Measurements from ENCODE around the gene RAB10. TPM values are rescaled to one million over a fixed set of nuclear protein-coding genes. Genes with fewer than 3 reads are reported as not detected.
"Not testable (repeated sequence)": the region's sequence is repeated elsewhere in the genome, so short reads cannot be mapped to it uniquely, and the experiment has no call there.

RAB10 gene
- total and polyA plus RNA-seq, 5 experiments from 2014 or later = 62.6 to 80.5 (median 66.6) TPM

- ATAC-seq (no peak), DNase-seq (no peak)
- Mint-ChIP-seq H3K36me3 (no peaks in the 10 kb centered on the region), H3K4me3 (no peak overlapping the region), H3K4me1 (peaks cover 0 to 6% (median 2%) of the 10 kb centered on the region in 4 donors), H3K27me3 (no peaks in the 10 kb centered on the region), H3K27ac (peak overlapping the region in 1 of 10 donors; percentile 39), H3K9me3 (no peaks in the 10 kb centered on the region)
- POLR2A ChIA-PET = interaction anchor here (1.0 to 1.9 kb wide), 2 partner anchors 16 to 281 kb away, joined by 4 to 5 read pairs; partner anchors contain the start of gene RAB10
Observed at GRCh38 chr2:26018184-26019055, 15.5 kb upstream of the RAB10 start.

GRCh38 chr2:26020231-26020640 is 13.6 kb upstream of the RAB10 start:
- Mint-ChIP-seq H3K36me3 (no peaks in the 10 kb centered on the region), H3K9me3 (no peaks in the 10 kb centered on the region), H3K4me1 (peaks cover 0 to 6% (median 2%) of the 10 kb centered on the region in 4 donors), H3K4me3 (no peak overlapping the region), H3K27me3 (peaks cover 0 to under 1% (median 0%) of the 10 kb centered on the region in 5 donors), H3K27ac (no peak overlapping the region)
- POLR2A ChIA-PET = no interaction called here
- no peak for ATAC-seq
- no peak for DNase-seq

- no peaks in the 10 kb centered on the region for H3K4me1 Mint-ChIP-seq
- ATAC-seq (no peak), DNase-seq (no peak)
- POLR2A ChIA-PET = interaction anchor here (0.5 to 2.1 kb wide), 2 partner anchors 10 to 90 kb away, joined by 4 to 5 read pairs; partner anchors contain the start of gene RAB10
- no peaks in the 10 kb centered on the region for H3K9me3 Mint-ChIP-seq
- H3K27me3 Mint-ChIP-seq = peaks cover 0 to 2% (median 0%) of the 10 kb centered on the region in 5 donors
- no peaks in the 10 kb centered on the region for H3K36me3 Mint-ChIP-seq
- no peak overlapping the region for H3K4me3 Mint-ChIP-seq
- H3K27ac Mint-ChIP-seq = no peak overlapping the region
Observed at GRCh38 chr2:26024260-26024659, 9.6 kb upstream of the RAB10 start.

GRCh38 chr2:26025509-26025908 is 8.4 kb upstream of the RAB10 start:
- no peak for DNase-seq
- H3K36me3 Mint-ChIP-seq = no peaks in the 10 kb centered on the region
- no peak overlapping the region for H3K27ac Mint-ChIP-seq
- POLR2A ChIA-PET = interaction anchor here (2.1 kb wide), 1 partner anchor 9 kb away, joined by 5 read pairs; the partner anchor contains the start of gene RAB10
- H3K4me1 Mint-ChIP-seq = no peaks in the 10 kb centered on the region
- H3K4me3 Mint-ChIP-seq = no peak overlapping the region
- H3K9me3 Mint-ChIP-seq = no peaks in the 10 kb centered on the region
- no peak for ATAC-seq
- peaks cover 0 to 2% (median 0%) of the 10 kb centered on the region in 5 donors for H3K27me3 Mint-ChIP-seq

- H3K27me3 Mint-ChIP-seq, H3K4me1 Mint-ChIP-seq, H3K4me3 Mint-ChIP-seq, DNase-seq, H3K27ac Mint-ChIP-seq, H3K36me3 Mint-ChIP-seq, H3K9me3 Mint-ChIP-seq, ATAC-seq, POLR2A ChIA-PET: not testable (repeated sequence)
Observed at GRCh38 chr2:26028083-26028482, 5.8 kb upstream of the RAB10 start.

- Mint-ChIP-seq H3K4me3 (peak overlapping the region; percentile 90 to 98 (median 95)), H3K27ac (peak overlapping the region; percentile 89 to 97 (median 94)), H3K4me1 (peaks cover 12 to 36% (median 34%) of the 10 kb centered on the region in 4 donors)
- not testable (repeated sequence) for DNase-seq, ATAC-seq, H3K9me3 Mint-ChIP-seq, H3K27me3 Mint-ChIP-seq, H3K36me3 Mint-ChIP-seq
- POLR2A ChIA-PET = interaction anchor here (0.6 to 2.0 kb wide), 10 partner anchors 19 to 1051 kb away, joined by 3 to 12 read pairs (median 4); partner anchors contain the start of genes ASXL2 and SELENOI
Observed at GRCh38 chr2:26032586-26033269, 1.2 kb upstream of the RAB10 start.

GRCh38 chr2:26033270-26033817 is 540 bp upstream of the RAB10 start:
- ATAC-seq (peak; percentile 12 to 38), DNase-seq (peak in 1 of 10 donors; percentile 11)
- Mint-ChIP-seq H3K36me3 (peaks cover 0 to 13% (median 0%) of the 10 kb centered on the region in 3 donors), H3K4me1 (peaks cover 12 to 42% (median 39%) of the 10 kb centered on the region in 4 donors), H3K9me3 (no peaks in the 10 kb centered on the region), H3K27me3 (no peaks in the 10 kb centered on the region), H3K27ac (peak overlapping the region; percentile 89 to 97 (median 94)), H3K4me3 (peak overlapping the region; percentile 90 to 98 (median 95))
- POLR2A ChIA-PET = interaction anchor here (0.6 to 2.0 kb wide), 12 partner anchors 8 to 312 kb away, joined by 3 to 12 read pairs (median 6); partner anchors contain the start of genes ASXL2 and SELENOI

GRCh38 chr2:26034637-26034992 is 731 bp downstream of the RAB10 start:
- peak; percentile 16 to 24 for ATAC-seq
- Mint-ChIP-seq H3K27me3 (no peaks in the 10 kb centered on the region), H3K36me3 (peaks cover 0 to 19% (median 0%) of the 10 kb centered on the region in 3 donors), H3K4me1 (peaks cover 12 to 45% (median 44%) of the 10 kb centered on the region in 4 donors), H3K4me3 (peak overlapping the region; percentile 90 to 98 (median 94)), H3K9me3 (no peaks in the 10 kb centered on the region), H3K27ac (peak overlapping the region; percentile 84 to 97 (median 96))
- POLR2A ChIA-PET = interaction anchor here (0.8 to 2.0 kb wide), 13 partner anchors 10 to 361 kb away, joined by 3 to 12 read pairs (median 5); partner anchors contain the start of genes ASXL2, DTNB, HADHA and SELENOI
- peak in 2 of 10 donors; percentile 14 to 53 for DNase-seq

- no peak for ATAC-seq
- peak overlapping the region; percentile 90 to 98 (median 94) for H3K4me3 Mint-ChIP-seq
- peaks cover 0 to 22% (median 0%) of the 10 kb centered on the region in 3 donors for H3K36me3 Mint-ChIP-seq
- POLR2A ChIA-PET = interaction anchor here (0.6 to 2.0 kb wide), 10 partner anchors 10 to 514 kb away, joined by 3 to 9 read pairs (median 5); partner anchors contain the start of genes HADHA and SELENOI
- DNase-seq = no peak
- peak overlapping the region; percentile 84 to 97 (median 96) for H3K27ac Mint-ChIP-seq
- peaks cover 14 to 50% (median 48%) of the 10 kb centered on the region in 4 donors for H3K4me1 Mint-ChIP-seq
- H3K27me3 Mint-ChIP-seq = no peaks in the 10 kb centered on the region
- H3K9me3 Mint-ChIP-seq = no peaks in the 10 kb centered on the region
Observed at GRCh38 chr2:26035090-26035743, 1.3 kb downstream of the RAB10 start.

GRCh38 chr2:26039603-26040323 is 5.9 kb downstream of the RAB10 start:
- POLR2A ChIA-PET = no interaction called here
- DNase-seq = no peak

GRCh38 chr2:26043109-26043508 is 9.2 kb downstream of the RAB10 start:
- peak overlapping the region in 2 of 10 donors; percentile 1 to 9 for H3K4me3 Mint-ChIP-seq

More at GRCh38 chr2:26039603-26040323, 5.9 kb downstream of the RAB10 start:
- no peak for ATAC-seq
- Mint-ChIP-seq H3K27me3 (no peaks in the 10 kb centered on the region), H3K4me1 (peaks cover 30 to 84% (median 79%) of the 10 kb centered on the region in 4 donors), H3K4me3 (peak overlapping the region in 1 of 10 donors; percentile 42), H3K36me3 (peaks cover 0 to 40% (median 4%) of the 10 kb centered on the region in 3 donors), H3K9me3 (no peaks in the 10 kb centered on the region), H3K27ac (peak overlapping the region in 2 of 10 donors; percentile 10 to 38)

More at GRCh38 chr2:26043109-26043508, 9.2 kb downstream of the RAB10 start:
- no peak for DNase-seq
- POLR2A ChIA-PET = interaction anchor here (1.4 kb wide), 1 partner anchor 9 kb away, joined by 4 read pairs; the partner anchor contains the start of gene RAB10
- Mint-ChIP-seq H3K27ac (peak overlapping the region in 3 of 10 donors; percentile 21 to 56 (median 30)), H3K27me3 (no peaks in the 10 kb centered on the region), H3K4me1 (peaks cover 27 to 74% (median 62%) of the 10 kb centered on the region in 4 donors), H3K36me3 (peaks cover 0 to 44% (median 11%) of the 10 kb centered on the region in 3 donors), H3K9me3 (no peaks in the 10 kb centered on the region)
- no peak for ATAC-seq
